Kidney epithelial cell (primary cell): ENCODE data around the gene CHAT. TPM values are rescaled to one million over a fixed set of nuclear protein-coding genes. Genes with fewer than 3 reads are reported as not detected.

Experiments
- DNase-seq: peaks from one replicate; pipeline ENCODE4 v3.0.0-alpha.2; 2010; ENCODE audit warnings: low read depth
- H3K27me3 ChIP-seq: 2 replicates; pipeline ENCODE4 v1.6.0; 2011; ENCODE audit warnings: low read length; ENCODE audit not compliant: control insufficient read depth, insufficient read depth
- H3K36me3 ChIP-seq: 2 replicates; pipeline ENCODE4 v1.5.1; 2011; ENCODE audit warnings: low read length; ENCODE audit not compliant: control insufficient read depth, insufficient read depth
- H3K4me3 ChIP-seq: 2 replicates; pipeline ENCODE4 v1.5.1; 2011; ENCODE audit warnings: low read depth, mild to moderate bottlenecking, control low read depth, low read length
- CTCF ChIP-seq: IDR thresholded peaks from 2 replicates; pipeline ENCODE4 v1.5.1; 2011; ENCODE audit warnings: mild to moderate bottlenecking, moderate library complexity, low read length, control low read depth, inconsistent platforms; ENCODE audit not compliant: insufficient read depth, poor library complexity, severe bottlenecking
- total RNA-seq: library from RNA; depleted of rRNA; stranded (reverse); fragments of >200 nt; gene quantifications from 2 replicates; pipeline ENCODE4 v1.2.3, GENCODE V29; 2015

CHAT gene
- total RNA-seq, 1 donor from 2014 or later, result not detected

- no peak for DNase-seq
- TF ChIP-seq CTCF, result no peak
- H3K27me3 ChIP-seq, result peaks cover 91% of the 10 kb centered on the region
- H3K4me3 ChIP-seq, result no peak overlapping the region
- no peaks in the 10 kb centered on the region for H3K36me3 ChIP-seq
These were observed 2.5 kb upstream of the CHAT start for GRCh38 chr10:49611166-49611815.

GRCh38 chr10:49611816-49612512, 1.9 kb upstream of the CHAT start:
- no peak for DNase-seq
- no peak for TF ChIP-seq CTCF
- Histone ChIP-seq H3K27me3 (peaks cover 96% of the 10 kb centered on the region), H3K4me3 (no peak overlapping the region), H3K36me3 (no peaks in the 10 kb centered on the region)

- TF ChIP-seq CTCF, result no peak
These were observed 1.2 kb upstream of the CHAT start for GRCh38 chr10:49612513-49613164.

GRCh38 chr10:49613165-49613881, 514 bp upstream of the CHAT start:
- Histone ChIP-seq H3K36me3 (no peaks in the 10 kb centered on the region), H3K27me3 (peaks cover 90% of the 10 kb centered on the region), H3K4me3 (no peak overlapping the region)
- no peak for TF ChIP-seq CTCF
- no peak for DNase-seq

More at GRCh38 chr10:49612513-49613164, 1.2 kb upstream of the CHAT start:
- Histone ChIP-seq H3K27me3 (peaks cover 94% of the 10 kb centered on the region), H3K4me3 (no peak overlapping the region), H3K36me3 (no peaks in the 10 kb centered on the region)
- DNase-seq, result no peak

- no peak for TF ChIP-seq CTCF
- DNase-seq, result no peak
- Histone ChIP-seq H3K4me3 (no peak overlapping the region), H3K27me3 (peaks cover 80% of the 10 kb centered on the region), H3K36me3 (no peaks in the 10 kb centered on the region)
These were observed 683 bp downstream of the CHAT start for GRCh38 chr10:49614242-49615198.
